Ovary (tissue), 9 donors: ENCODE data around the gene NDUFA8. TPM values are rescaled to one million over a fixed set of nuclear protein-coding genes. Genes with fewer than 3 reads are reported as not detected.
"Not testable (repeated sequence)": the region's sequence is repeated elsewhere in the genome, so short reads cannot be mapped to it uniquely, and the experiment has no call there.

Source experiments
- DNase-seq, 5 donors: peaks; one replicate each; pipeline ENCODE4 v3.0.0-alpha.2; 2019 to 2020
- H3K27ac ChIP-seq, 2 donors: fragments of 200-600 bp; one replicate each; pipeline versions ENCODE4 v1.5.1 to v1.8.0; 2019 to 2022
- H3K27me3 ChIP-seq: fragments of 200-600 bp; one replicate; pipeline ENCODE4 v1.8.0; 2022
- H3K36me3 ChIP-seq: fragments of 200-600 bp; sonication (generic); one replicate; pipeline ENCODE4 v1.5.1; 2019
- H3K4me1 ChIP-seq: one replicate; pipeline ENCODE4 v1.8.1; 2013; ENCODE audit warnings: mild to moderate bottlenecking, moderate library complexity; ENCODE audit not compliant: insufficient read depth
- H3K4me3 ChIP-seq: fragments of 200-600 bp; sonication (generic); one replicate; pipeline ENCODE4 v1.5.1; 2017
- H3K9me3 ChIP-seq, 2 donors: fragments of 200-600 bp in 1 of 2; sonication (generic) in 1 of 2; one replicate each; pipeline versions ENCODE4 v1.5.1 to v1.8.1; 2013 to 2019; ENCODE audit warnings: mild to moderate bottlenecking in 1 of 2, moderate library complexity in 1 of 2
- EP300 ChIP-seq: sonication (generic); formaldehyde crosslinking; IDR thresholded peaks from one replicate; pipeline ENCODE4 v1.6.1; 2017; ENCODE audit warnings: antibody characterized with exemption
- POLR2A ChIP-seq: fragments of 450-650 bp; IDR thresholded peaks from one replicate; pipeline ENCODE4 v1.6.1; 2017; ENCODE audit warnings: antibody characterized with exemption, mild to moderate bottlenecking, moderate library complexity
- WGBS, 3 donors: extraction: QIAGEN DNeasy Blood & Tissue Kit in 1 of 3; methylation state at CpG; one replicate each; pipeline versions ENCODE4 v1.1.5 to v1.1.7; 2013 to 2017; 5-methylcytosine and 5-hydroxymethylcytosine counted together
- intact Hi-C, 4 donors: fragments of 100-400 bp; cut with DNase I; formaldehyde crosslinking; loops; one replicate each; pipeline versions ENCODE4 v1.11.0 to v1.15.1; 2022 to 2023
- polyA plus RNA-seq, 2 donors: library from polyadenylated mRNA; stranded (reverse); fragments of 200-250 nt in 1 of 2; fragments of 350-450 nt in 1 of 2; fragmentation: Illumina TruSeq in 1 of 2; extraction: RNeasy Lipid Tissue Mini Kit (QIAGEN cat#74804) in 1 of 2; gene quantifications; one replicate each; pipeline ENCODE4 v1.2.3, GENCODE V29; 2013 to 2014
- total RNA-seq, 7 donors: library from RNA; depleted of rRNA in 2 of 7; stranded (reverse); fragments of >200 nt in 2 of 7; fragmentation: NEBNext Ultra II Directional in 3 of 7; extraction: Animal tissue kit (Norgen Biotek cat#: 25700) in 3 of 7; gene quantifications; one replicate each; pipeline versions ENCODE4 v1.1.0 to v1.2.4, GENCODE V29; 2016 to 2023
- TF ChIP-seq, protein P1 (sequence below), 3 donors: fragments of 450-650 bp in 2 of 3; fragments of 200-600 bp in 1 of 3; IDR thresholded peaks; one replicate each; pipeline versions ENCODE4 v1.5.1 to v1.8.0; 2016 to 2022; ENCODE audit warnings: antibody characterized with exemption in 3 of 3, mild to moderate bottlenecking in 1 of 3
- donor health status: DM: no; HTN: no; CAD: no; lungs with moderate emphysema.
- donor health status: DM: no; HTN: no; CAD: no.
- donor health status: Bipolar disorder and iron deficiency.
- donor health status: DM: yes; HTN: yes; CAD: no.
- donor health status: DM: no; HTN: no; CAD: no.
- donor health status: DM: yes; HTN: yes; CAD: no.

Gene NDUFA8
- total and polyA plus RNA-seq, 9 donors = 17.2 to 88.0 (median 32.6) TPM

DNA sequence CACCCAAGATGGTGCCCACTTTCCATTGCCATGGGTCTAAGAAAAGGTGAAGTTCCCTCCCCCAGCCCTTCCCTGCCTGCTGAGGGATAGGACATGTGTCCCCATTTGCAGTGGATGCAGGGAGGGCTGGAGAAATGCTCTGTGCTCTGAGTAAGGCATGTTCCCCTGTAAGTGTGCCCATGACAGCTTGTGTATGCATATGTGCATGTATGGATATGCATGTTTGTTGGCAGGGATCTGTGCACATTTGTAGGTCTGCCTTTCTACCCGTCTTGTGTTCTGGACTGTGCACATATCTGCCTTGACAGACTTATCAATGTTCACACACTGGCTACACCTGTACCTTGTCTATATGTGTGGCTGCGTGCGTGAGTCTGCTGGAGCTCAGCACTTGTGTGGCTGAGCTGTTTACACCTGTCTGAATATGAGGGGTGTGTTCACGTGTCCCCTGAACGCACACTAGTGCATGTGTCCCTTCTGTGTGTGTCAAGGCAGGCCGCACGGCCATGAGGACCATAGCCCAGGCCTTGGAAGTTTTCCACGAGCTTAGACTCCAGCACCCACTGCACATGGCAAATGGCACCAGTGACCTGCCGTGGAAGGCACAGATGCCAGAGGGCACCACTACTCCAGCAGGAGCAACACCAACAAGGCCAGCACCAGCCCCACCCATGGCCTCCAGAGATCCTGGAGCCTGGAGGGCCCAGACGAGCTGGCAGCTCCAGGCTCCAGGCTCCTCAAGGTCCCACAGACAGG is 39.1 kb downstream of the NDUFA8 start:
- DNase-seq = no peak
- intact Hi-C loops = loop anchor here in 3 of 4 donors (10.0 kb wide), 3 partner anchors 334 to 684 kb away; partner anchors contain the start of gene OR1K1 (in 1 of the 3)
- no peak for TF ChIP-seq POLR2A
- TF ChIP-seq, protein P1, sequence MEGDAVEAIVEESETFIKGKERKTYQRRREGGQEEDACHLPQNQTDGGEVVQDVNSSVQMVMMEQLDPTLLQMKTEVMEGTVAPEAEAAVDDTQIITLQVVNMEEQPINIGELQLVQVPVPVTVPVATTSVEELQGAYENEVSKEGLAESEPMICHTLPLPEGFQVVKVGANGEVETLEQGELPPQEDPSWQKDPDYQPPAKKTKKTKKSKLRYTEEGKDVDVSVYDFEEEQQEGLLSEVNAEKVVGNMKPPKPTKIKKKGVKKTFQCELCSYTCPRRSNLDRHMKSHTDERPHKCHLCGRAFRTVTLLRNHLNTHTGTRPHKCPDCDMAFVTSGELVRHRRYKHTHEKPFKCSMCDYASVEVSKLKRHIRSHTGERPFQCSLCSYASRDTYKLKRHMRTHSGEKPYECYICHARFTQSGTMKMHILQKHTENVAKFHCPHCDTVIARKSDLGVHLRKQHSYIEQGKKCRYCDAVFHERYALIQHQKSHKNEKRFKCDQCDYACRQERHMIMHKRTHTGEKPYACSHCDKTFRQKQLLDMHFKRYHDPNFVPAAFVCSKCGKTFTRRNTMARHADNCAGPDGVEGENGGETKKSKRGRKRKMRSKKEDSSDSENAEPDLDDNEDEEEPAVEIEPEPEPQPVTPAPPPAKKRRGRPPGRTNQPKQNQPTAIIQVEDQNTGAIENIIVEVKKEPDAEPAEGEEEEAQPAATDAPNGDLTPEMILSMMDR (IDR thresholded peaks at IDR 0.05) = no peak
- TF ChIP-seq EP300 = no peak

DNA sequence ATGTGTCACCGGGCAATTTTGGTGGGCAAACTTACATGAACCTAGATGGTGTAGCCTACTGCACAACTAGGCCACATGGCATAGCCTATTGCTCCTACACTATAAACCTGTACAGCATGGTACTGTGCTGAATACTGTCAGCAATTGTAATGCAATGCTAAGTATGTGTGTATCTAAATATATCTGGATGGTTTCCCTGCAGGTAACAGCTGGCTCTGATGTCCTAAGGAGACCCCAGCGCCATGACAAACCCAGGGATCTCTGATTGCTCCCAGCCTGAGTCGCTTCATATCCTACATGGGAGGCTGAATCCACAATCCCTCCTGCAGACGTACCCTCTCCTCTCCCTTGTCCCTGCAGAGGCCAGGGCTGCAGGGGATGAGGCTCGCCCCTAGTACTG is 39.9 kb downstream of the NDUFA8 start:
- intact Hi-C loops = loop anchor here in 3 of 4 donors (10.0 kb wide), 3 partner anchors 335 to 685 kb away; partner anchors contain the start of gene OR1K1 (in 1 of the 3)
- H3K27ac ChIP-seq = no peak overlapping the region
- TF ChIP-seq, protein P1 (IDR thresholded peaks at IDR 0.05) = no peak
- TF ChIP-seq POLR2A = no peak
- TF ChIP-seq EP300 = no peak
- H3K36me3 ChIP-seq = no peaks in the 10 kb centered on the region
- no peak for DNase-seq
- H3K9me3 ChIP-seq = no peaks in the 10 kb centered on the region
- H3K4me3 ChIP-seq = no peak overlapping the region
- no peaks in the 10 kb centered on the region for H3K4me1 ChIP-seq
- 85 to 96% (median 95%) methylated on average over 5 of the region's 5 CpGs for WGBS, 3 donors
- H3K27me3 ChIP-seq = no peaks in the 10 kb centered on the region

More for the DNA sequence above, 39.1 kb downstream of the NDUFA8 start:
- Histone ChIP-seq H3K27ac (no peak overlapping the region), H3K36me3 (no peaks in the 10 kb centered on the region), H3K9me3 (no peaks in the 10 kb centered on the region), H3K4me3 (no peak overlapping the region), H3K27me3 (no peaks in the 10 kb centered on the region), H3K4me1 (no peaks in the 10 kb centered on the region)
- 78 to 94% (median 82%) methylated on average over 10 of the region's 10 CpGs for WGBS, 3 donors

DNA sequence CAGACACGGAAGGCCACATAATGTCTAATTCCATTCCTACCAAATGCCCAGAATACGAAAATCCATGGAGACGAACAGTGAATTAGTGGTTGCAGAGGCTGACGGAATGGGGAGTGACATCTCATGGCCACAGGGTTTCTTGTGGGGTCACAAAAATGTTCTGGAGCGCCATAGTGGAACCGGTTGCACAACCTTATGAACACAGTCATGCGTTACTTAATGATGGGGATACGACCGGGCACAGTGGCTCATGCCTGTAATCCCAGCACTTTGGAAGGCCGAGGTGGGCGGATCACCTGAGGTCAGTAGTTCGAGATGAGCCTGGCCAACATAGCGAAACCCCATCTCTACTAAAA is 40.4 kb downstream of the NDUFA8 start:
- no peak overlapping the region for H3K27ac ChIP-seq
- H3K4me1 ChIP-seq = no peaks in the 10 kb centered on the region
- DNase-seq = no peak
- TF ChIP-seq POLR2A = no peak
- TF ChIP-seq EP300 = no peak
- TF ChIP-seq, protein P1 (IDR thresholded peaks at IDR 0.05) = no peak
- no peak overlapping the region for H3K4me3 ChIP-seq
- no peaks in the 10 kb centered on the region for H3K27me3 ChIP-seq
- no peaks in the 10 kb centered on the region for H3K9me3 ChIP-seq
- WGBS, 3 donors = 86 to 94% (median 92%) methylated on average over 13 of the region's 13 CpGs
- intact Hi-C loops = no loop called here
- no peaks in the 10 kb centered on the region for H3K36me3 ChIP-seq

DNA sequence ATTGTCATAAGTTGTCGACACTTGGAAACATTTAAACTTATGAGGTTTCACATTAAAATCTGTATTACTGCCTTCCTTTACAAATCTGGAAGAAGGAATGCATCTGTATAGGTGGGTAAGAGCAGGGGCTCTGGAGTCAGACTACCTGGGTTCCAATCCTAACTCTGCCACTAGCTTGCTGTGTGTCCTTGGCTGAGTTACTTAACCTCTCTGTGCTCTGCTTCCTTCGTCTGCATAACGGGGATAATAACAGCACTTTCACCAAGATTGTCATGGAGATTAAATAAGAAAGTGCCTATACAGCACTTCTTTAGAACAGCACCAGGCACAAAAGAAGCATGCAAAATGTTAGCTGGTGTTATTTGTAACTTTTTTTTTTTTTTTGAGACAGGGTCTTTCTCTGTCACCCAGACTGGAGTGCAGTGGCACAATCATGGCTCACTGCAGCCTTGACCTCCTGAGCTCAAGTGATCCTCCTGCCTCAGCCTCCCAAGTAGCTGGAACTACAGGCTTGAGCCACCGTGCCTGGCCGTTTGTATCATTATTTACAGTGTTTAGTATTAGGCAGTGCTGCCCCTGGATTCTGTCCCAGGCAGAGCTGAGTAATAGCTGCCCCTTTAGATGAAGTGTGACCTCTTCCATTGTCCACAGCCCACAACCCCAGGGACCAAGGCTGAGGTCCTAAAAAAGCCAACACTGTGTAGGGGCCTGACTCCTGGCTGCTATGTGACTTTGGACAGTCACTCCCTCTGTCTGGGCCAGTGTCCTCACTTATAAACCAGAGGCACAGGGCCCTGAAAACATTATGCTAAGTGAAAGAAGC is 41.0 kb downstream of the NDUFA8 start:
- no peaks in the 10 kb centered on the region for H3K36me3 ChIP-seq
- no peaks in the 10 kb centered on the region for H3K4me1 ChIP-seq
- H3K27ac ChIP-seq = no peak overlapping the region
- H3K27me3 ChIP-seq = no peaks in the 10 kb centered on the region
- no peaks in the 10 kb centered on the region for H3K9me3 ChIP-seq
- WGBS, 3 donors = 41 to 52% (median 46%) methylated on average over 5 of the region's 5 CpGs
- no peak for DNase-seq
- intact Hi-C loops = no loop called here
- TF ChIP-seq POLR2A (no peak), EP300 (no peak)
- TF ChIP-seq, protein P1 (IDR thresholded peaks at IDR 0.05) = no peak
- no peak overlapping the region for H3K4me3 ChIP-seq

DNA sequence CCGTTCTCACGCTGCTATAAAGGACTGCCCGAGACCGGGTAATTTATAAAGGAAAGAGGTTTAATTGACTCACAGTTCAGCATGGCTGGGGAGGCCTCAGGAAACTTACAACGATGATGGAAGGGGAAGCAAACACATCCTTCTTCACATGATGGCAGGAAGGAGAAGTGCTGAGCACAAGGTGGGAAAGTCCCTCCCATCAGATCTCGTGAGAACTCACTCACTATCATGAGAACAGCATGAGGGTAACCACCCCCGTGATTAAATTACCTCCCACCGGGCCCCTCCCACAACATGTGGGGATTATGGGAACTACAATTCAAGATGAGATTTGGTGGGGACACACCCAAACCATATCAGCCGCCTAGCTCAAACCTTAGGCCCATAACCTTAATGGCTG is 42.3 kb downstream of the NDUFA8 start:
- H3K4me3 ChIP-seq, DNase-seq, H3K4me1 ChIP-seq, H3K9me3 ChIP-seq, H3K27ac ChIP-seq, intact Hi-C loops, H3K36me3 ChIP-seq, H3K27me3 ChIP-seq: not testable (repeated sequence)
- WGBS, 3 donors = 73 to 75% (median 74%) methylated on average over 9 of the region's 9 CpGs
